Right lobe of liver (tissue), 6 donors: ENCODE measurements around the gene STXBP6. TPM values are rescaled to one million over a fixed set of nuclear protein-coding genes. Genes with fewer than 3 reads are reported as not detected.

ENCODE experiments used
- ATAC-seq, 4 donors: fragments of 200-7000 bp; cut with Tn5 transposase; one replicate each; pipeline ENCODE4 v1.9.1; 2020; ENCODE audit warnings: mild to moderate bottlenecking in 4 of 4, moderate library complexity in 4 of 4
- DNase-seq, 3 donors: peaks; one replicate each; pipeline ENCODE4 v3.0.0-alpha.2; 2020
- H3K27ac ChIP-seq, 3 donors: fragments of 200-600 bp; one replicate each; pipeline ENCODE4 v1.8.0; 2022
- H3K27me3 ChIP-seq, 2 donors: fragments of 200-600 bp; one replicate each; pipeline ENCODE4 v1.8.0; 2022
- H3K36me3 ChIP-seq, 4 donors: fragments of 200-600 bp; sonication (generic) in 1 of 4; one replicate each; pipeline versions ENCODE4 v1.5.1 to v1.8.0; 2017 to 2022; ENCODE audit warnings: control low read depth in 1 of 4
- H3K4me1 ChIP-seq, 4 donors: fragments of 200-600 bp; sonication (generic) in 1 of 4; one replicate each; pipeline versions ENCODE4 v1.5.1 to v1.8.0; 2017 to 2022; ENCODE audit warnings: control low read depth in 1 of 4
- H3K4me3 ChIP-seq, 3 donors: fragments of 200-600 bp; one replicate each; pipeline ENCODE4 v1.8.0; 2022
- H3K9me3 ChIP-seq, 4 donors: fragments of 200-600 bp; sonication (generic) in 1 of 4; one replicate each; pipeline versions ENCODE4 v1.5.1 to v1.8.0; 2017 to 2022; ENCODE audit warnings: control low read depth in 1 of 4
- POLR2A ChIP-seq: fragments of 450-650 bp; IDR thresholded peaks from one replicate; pipeline ENCODE4 v1.6.1; 2017; ENCODE audit warnings: antibody characterized with exemption, mild to moderate bottlenecking
- WGBS: methylation state at CpG from one replicate; pipeline ENCODE4 v1.1.6; 2018; ENCODE audit warnings: low coverage, low lambda C conversion rate; ENCODE audit not compliant: insufficient coverage; ENCODE audit errors: missing lambda C conversion rate; 5-methylcytosine and 5-hydroxymethylcytosine counted together
- intact Hi-C, 2 donors: fragments of 100-400 bp; cut with DNase I; formaldehyde crosslinking; loops; one replicate each; pipeline versions ENCODE4 v1.11.2 to v1.14.1; 2022
- total RNA-seq, 6 experiments: library from RNA; depleted of rRNA in 2 of 6; stranded (reverse); fragments of >200 nt in 2 of 6; fragmentation: NEBNext Ultra II Directional in 3 of 6; extraction: Animal tissue kit (Norgen Biotek cat#: 25700) in 3 of 6; gene quantifications; one replicate each; pipeline versions ENCODE4 v1.1.0 to v1.2.4, GENCODE V29; 2016 to 2023
- TF ChIP-seq, protein P1 (sequence below), 4 donors: fragments of 200-600 bp in 3 of 4; fragments of 450-650 bp in 1 of 4; IDR thresholded peaks; one replicate each; pipeline versions ENCODE4 v1.5.1 to v1.8.0; 2016 to 2022; ENCODE audit warnings: antibody characterized with exemption in 4 of 4, mild to moderate bottlenecking in 2 of 4
- donor health status: DM: no; HTN: yes; CAD: no.
- donor health status: DM: no; HTN: no; CAD: no.
- donor health status: DM: no; HTN: no; CAD: no.
- donor health status: DM: no; HTN: yes; CAD: no.
- donor health status: DM: no; HTN: yes; CAD: no.

Gene STXBP6
- total RNA-seq, 6 experiments from 2014 or later, result 0.55 to 1.7 (median 1.1) TPM

DNA sequence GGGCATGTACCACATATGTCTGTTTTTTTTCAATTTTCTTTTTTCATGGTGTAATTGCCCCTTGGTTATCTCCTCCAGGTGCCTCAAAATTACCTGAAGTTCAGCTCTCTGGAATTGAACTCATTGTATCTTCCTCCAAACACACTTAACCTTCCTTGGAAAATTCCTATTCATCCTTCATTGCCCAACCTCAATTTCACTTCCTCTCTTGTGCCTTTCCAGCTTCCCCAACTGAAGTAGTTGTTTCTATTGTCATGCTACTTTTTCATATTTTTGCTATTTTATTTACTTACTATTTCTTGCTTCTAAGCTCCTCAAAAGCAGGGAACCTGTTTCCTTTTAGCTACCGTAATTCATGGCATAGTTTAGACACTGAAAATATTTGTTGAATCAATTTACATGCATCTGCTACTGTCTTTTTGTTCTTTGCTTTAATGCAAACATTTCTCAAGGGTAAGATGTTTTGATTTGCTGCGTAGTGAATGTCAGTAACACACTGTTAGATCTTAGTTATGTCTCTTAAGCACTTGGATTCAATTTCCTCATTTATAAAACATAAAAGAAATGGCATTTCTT is 37.0 kb upstream of the STXBP6 start:
- intact Hi-C loops, result no loop called here
- TF ChIP-seq POLR2A, result no peak
- TF ChIP-seq, protein P1, sequence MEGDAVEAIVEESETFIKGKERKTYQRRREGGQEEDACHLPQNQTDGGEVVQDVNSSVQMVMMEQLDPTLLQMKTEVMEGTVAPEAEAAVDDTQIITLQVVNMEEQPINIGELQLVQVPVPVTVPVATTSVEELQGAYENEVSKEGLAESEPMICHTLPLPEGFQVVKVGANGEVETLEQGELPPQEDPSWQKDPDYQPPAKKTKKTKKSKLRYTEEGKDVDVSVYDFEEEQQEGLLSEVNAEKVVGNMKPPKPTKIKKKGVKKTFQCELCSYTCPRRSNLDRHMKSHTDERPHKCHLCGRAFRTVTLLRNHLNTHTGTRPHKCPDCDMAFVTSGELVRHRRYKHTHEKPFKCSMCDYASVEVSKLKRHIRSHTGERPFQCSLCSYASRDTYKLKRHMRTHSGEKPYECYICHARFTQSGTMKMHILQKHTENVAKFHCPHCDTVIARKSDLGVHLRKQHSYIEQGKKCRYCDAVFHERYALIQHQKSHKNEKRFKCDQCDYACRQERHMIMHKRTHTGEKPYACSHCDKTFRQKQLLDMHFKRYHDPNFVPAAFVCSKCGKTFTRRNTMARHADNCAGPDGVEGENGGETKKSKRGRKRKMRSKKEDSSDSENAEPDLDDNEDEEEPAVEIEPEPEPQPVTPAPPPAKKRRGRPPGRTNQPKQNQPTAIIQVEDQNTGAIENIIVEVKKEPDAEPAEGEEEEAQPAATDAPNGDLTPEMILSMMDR (IDR thresholded peaks at IDR 0.05), result no peak
- no peaks in the 10 kb centered on the region for H3K27me3 ChIP-seq
- H3K27ac ChIP-seq, result no peak overlapping the region
- no peaks in the 10 kb centered on the region for H3K4me1 ChIP-seq
- no peaks in the 10 kb centered on the region for H3K36me3 ChIP-seq
- 38% methylated on average over 2 of the region's 2 CpGs for WGBS
- H3K9me3 ChIP-seq, result no peaks in the 10 kb centered on the region
- DNase-seq (no peak), ATAC-seq (no peak)
- no peak overlapping the region for H3K4me3 ChIP-seq

DNA sequence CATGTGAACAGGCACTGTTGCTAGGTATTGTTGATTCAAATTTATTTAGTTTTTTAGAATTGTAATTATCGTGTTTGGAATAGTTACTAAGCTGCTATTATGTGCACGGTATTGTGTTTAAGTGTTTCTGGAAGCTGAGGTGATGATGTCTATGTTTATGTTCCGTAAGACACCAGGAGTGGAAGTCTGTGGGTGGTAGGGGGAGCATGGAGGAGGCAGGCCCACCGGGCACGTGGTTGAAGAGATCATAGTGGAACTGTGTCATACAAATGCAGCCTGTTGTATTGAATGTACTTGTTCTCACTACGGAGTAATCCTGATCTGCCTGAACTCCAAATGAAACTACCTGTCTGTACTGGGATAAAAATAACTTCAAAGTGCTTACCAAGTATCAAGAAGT is 36.1 kb upstream of the STXBP6 start:
- ATAC-seq, result no peak
- TF ChIP-seq, protein P1 (IDR thresholded peaks at IDR 0.05), result no peak
- intact Hi-C loops, result no loop called here
- Histone ChIP-seq H3K9me3 (no peaks in the 10 kb centered on the region), H3K27me3 (no peaks in the 10 kb centered on the region), H3K4me3 (no peak overlapping the region), H3K27ac (no peak overlapping the region), H3K4me1 (no peaks in the 10 kb centered on the region), H3K36me3 (no peaks in the 10 kb centered on the region)
- DNase-seq, result no peak
- 39% methylated on average over 5 of the region's 6 CpGs for WGBS

DNA sequence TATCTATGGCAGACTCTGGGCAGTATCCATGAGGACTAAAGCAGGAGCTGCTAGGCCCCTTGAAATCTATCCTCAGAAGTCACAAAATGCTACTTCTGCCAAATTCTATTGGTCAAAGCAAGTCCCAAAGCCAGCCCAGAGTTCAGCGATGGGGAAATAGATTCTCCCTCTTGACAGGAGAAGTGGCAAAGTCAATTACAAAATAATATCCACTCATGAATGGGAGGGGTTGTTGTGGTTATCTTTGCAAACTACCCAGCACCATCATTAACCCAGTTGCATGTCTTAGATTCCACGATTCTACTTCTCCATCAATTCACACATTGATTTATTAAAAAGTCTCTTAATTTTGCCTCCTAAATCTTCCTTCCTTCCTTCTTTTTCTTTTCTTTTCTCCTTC is 30.7 kb upstream of the STXBP6 start:
- Histone ChIP-seq H3K4me1 (no peaks in the 10 kb centered on the region), H3K9me3 (no peaks in the 10 kb centered on the region), H3K27ac (no peak overlapping the region), H3K27me3 (no peaks in the 10 kb centered on the region), H3K4me3 (no peak overlapping the region), H3K36me3 (no peaks in the 10 kb centered on the region)
- intact Hi-C loops, result no loop called here
- 55% methylated on average over 2 of the region's 2 CpGs for WGBS
- ATAC-seq, result no peak
- TF ChIP-seq, protein P1 (IDR thresholded peaks at IDR 0.05), result no peak
- TF ChIP-seq POLR2A, result no peak
- DNase-seq, result no peak

DNA sequence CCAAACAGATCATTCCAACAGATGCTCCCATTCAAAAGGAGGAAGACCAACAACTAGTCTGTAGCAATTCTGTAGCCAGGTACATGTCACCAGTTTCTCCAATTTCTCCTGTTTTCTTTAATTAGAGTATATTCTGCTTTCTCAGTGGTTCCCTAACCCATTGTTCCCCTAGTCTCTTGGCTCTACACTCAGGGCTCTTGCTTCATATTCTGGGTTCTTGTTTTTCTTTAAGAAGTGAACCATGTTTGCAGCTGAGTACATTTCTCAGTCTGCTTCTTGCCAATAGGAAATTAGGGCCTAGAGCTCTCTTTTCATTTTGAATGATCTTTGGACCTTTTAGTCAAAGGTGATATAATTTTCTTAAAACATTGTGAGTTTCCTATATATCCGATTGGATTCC is 29.4 kb upstream of the STXBP6 start:
- 100% methylated on average over 1 of the region's 1 CpG for WGBS
- Histone ChIP-seq H3K4me1 (no peaks in the 10 kb centered on the region), H3K27me3 (no peaks in the 10 kb centered on the region), H3K9me3 (no peaks in the 10 kb centered on the region), H3K4me3 (no peak overlapping the region), H3K36me3 (no peaks in the 10 kb centered on the region), H3K27ac (no peak overlapping the region)
- TF ChIP-seq, protein P1 (IDR thresholded peaks at IDR 0.05), result no peak
- no peak for TF ChIP-seq POLR2A
- intact Hi-C loops, result no loop called here
- ATAC-seq, result no peak
- DNase-seq, result no peak
